HG02623 (cell line): ENCODE data around the gene CHRNG.

ENCODE experiments used
- ATAC-seq: cut with Tn5 transposase; IDR thresholded peaks from one replicate; pipeline ENCODE4 v1.9.1; 2021; ENCODE audit warnings: moderate library complexity; ENCODE audit not compliant: unreplicated experiment

CHRNG gene

GRCh38 chr2:232505856-232506255 is 33.6 kb upstream of the CHRNG start:
- no peak for ATAC-seq

GRCh38 chr2:232506709-232507108 is 32.8 kb upstream of the CHRNG start:
- ATAC-seq: no peak

GRCh38 chr2:232508251-232508650 is 31.2 kb upstream of the CHRNG start:
- no peak for ATAC-seq

GRCh38 chr2:232511336-232511890 is 28.1 kb upstream of the CHRNG start:
- ATAC-seq: no peak

GRCh38 chr2:232512602-232513001 is 26.9 kb upstream of the CHRNG start:
- no peak for ATAC-seq

GRCh38 chr2:232513353-232513752 is 26.1 kb upstream of the CHRNG start:
- ATAC-seq: no peak

GRCh38 chr2:232515639-232516038 is 23.9 kb upstream of the CHRNG start:
- ATAC-seq: no peak

GRCh38 chr2:232516551-232516950 is 22.9 kb upstream of the CHRNG start:
- no peak for ATAC-seq

GRCh38 chr2:232518844-232519243 is 20.6 kb upstream of the CHRNG start:
- no peak for ATAC-seq

GRCh38 chr2:232519581-232520438 is 19.7 kb upstream of the CHRNG start, which contains the start of gene PRSS56:
Gene PRSS56 (plus strand): TSS chr2:232520388. CDS start chr2:232520599, 211 bp downstream.
- ATAC-seq: no peak

GRCh38 chr2:232520489-232520888 is 19.0 kb upstream of the CHRNG start:
- ATAC-seq: no peak

GRCh38 chr2:232521098-232521497 is 18.4 kb upstream of the CHRNG start:
- no peak for ATAC-seq

GRCh38 chr2:232521959-232522622 is 17.4 kb upstream of the CHRNG start:
- ATAC-seq: no peak

GRCh38 chr2:232522623-232523401 is 16.7 kb upstream of the CHRNG start:
- no peak for ATAC-seq

GRCh38 chr2:232523402-232523681 is 16.1 kb upstream of the CHRNG start:
- no peak for ATAC-seq

GRCh38 chr2:232523682-232524597 is 15.6 kb upstream of the CHRNG start:
- no peak for ATAC-seq

GRCh38 chr2:232524771-232525170 is 14.7 kb upstream of the CHRNG start:
- ATAC-seq: no peak

- no peak for ATAC-seq
Measured at GRCh38 chr2:232525199-232525598, 14.3 kb upstream of the CHRNG start.

- ATAC-seq: no peak
Measured at GRCh38 chr2:232525791-232526371, 13.6 kb upstream of the CHRNG start, which contains the start of gene CHRND. Gene CHRND (plus strand): TSS chr2:232526160. CDS start chr2:232526216, 56 bp downstream.
